Activated T-helper 17 cell treated with anti-CD3 and anti-CD28 coated beads, Interleukin-2, amount 50 U/mL, for 72 hours (primary cell): ENCODE measurements around the gene RAB4A. TPM values are rescaled to one million over a fixed set of nuclear protein-coding genes. Genes with fewer than 3 reads are reported as not detected.

ENCODE experiments used
- ATAC-seq: fragments of 150-1000 bp; cut with Tn5 transposase; replicated peaks from 2 replicates; pipeline ENCODE4 v1.10.0; 2021; ENCODE audit warnings: mild to moderate bottlenecking, moderate library complexity
- H3K27ac Mint-ChIP-seq: one replicate; pipeline ENCODE4 v1.8.0; 2022; ENCODE audit warnings: mixed read lengths
- H3K27me3 Mint-ChIP-seq: one replicate; pipeline ENCODE4 v1.8.0; 2022; ENCODE audit warnings: mixed read lengths
- H3K36me3 Mint-ChIP-seq: one replicate; pipeline ENCODE4 v1.8.0; 2022; ENCODE audit warnings: low read depth, mild to moderate bottlenecking, mixed read lengths
- H3K4me1 Mint-ChIP-seq: one replicate; pipeline ENCODE4 v1.8.0; 2022; ENCODE audit warnings: mixed read lengths
- H3K4me3 Mint-ChIP-seq: one replicate; pipeline ENCODE4 v1.8.0; 2022; ENCODE audit warnings: mild to moderate bottlenecking, mixed read lengths
- H3K9me3 Mint-ChIP-seq: one replicate; pipeline ENCODE4 v1.8.0; 2022; ENCODE audit warnings: mixed read lengths
- total RNA-seq, 2 donors: library from RNA; stranded (reverse); gene quantifications; one replicate each; pipeline ENCODE4 v1.2.3, GENCODE V29; 2022

The RAB4A gene
- total RNA-seq, 2 donors from 2014 or later: 35.2 to 36.6 TPM

- H3K4me1 Mint-ChIP-seq: peaks cover 37% of the 10 kb centered on the region
- H3K4me3 Mint-ChIP-seq: peak overlapping the region; percentile 99
- peak overlapping the region; percentile 83 for H3K27ac Mint-ChIP-seq
- peak; percentile 61 for ATAC-seq
- H3K36me3 Mint-ChIP-seq: peaks cover 58% of the 10 kb centered on the region
- no peaks in the 10 kb centered on the region for H3K27me3 Mint-ChIP-seq
- H3K9me3 Mint-ChIP-seq: no peaks in the 10 kb centered on the region
Measured at GRCh38 chr1:229339520-229339919, 68.6 kb downstream of the RAB4A start.

GRCh38 chr1:229340496-229340895 is 69.6 kb downstream of the RAB4A start:
- Mint-ChIP-seq H3K4me3 (peak overlapping the region; percentile 99), H3K27ac (peak overlapping the region; percentile 83), H3K36me3 (peaks cover 48% of the 10 kb centered on the region), H3K27me3 (peaks cover 5% of the 10 kb centered on the region), H3K4me1 (peaks cover 37% of the 10 kb centered on the region), H3K9me3 (no peaks in the 10 kb centered on the region)
- no peak for ATAC-seq

GRCh38 chr1:229341774-229342655 is 71.1 kb downstream of the RAB4A start:
- Mint-ChIP-seq H3K27ac (peak overlapping the region; percentile 83), H3K27me3 (peaks cover 5% of the 10 kb centered on the region), H3K36me3 (peaks cover 40% of the 10 kb centered on the region), H3K9me3 (no peaks in the 10 kb centered on the region), H3K4me1 (peaks cover 30% of the 10 kb centered on the region), H3K4me3 (peak overlapping the region; percentile 99)
- ATAC-seq: peak; percentile 74

GRCh38 chr1:229342656-229343569 is 72.0 kb downstream of the RAB4A start, which contains the start of gene CCSAP:
Gene CCSAP, minus strand, starts transcription at chr1:229343047. Its CDS starts 582 bp downstream, at chr1:229342465.
- peak; percentile 38 for ATAC-seq
- Mint-ChIP-seq H3K36me3 (peaks cover 38% of the 10 kb centered on the region), H3K9me3 (no peaks in the 10 kb centered on the region)

GRCh38 chr1:229344139-229344538 is 73.2 kb downstream of the RAB4A start:
- Mint-ChIP-seq H3K27ac (no peak overlapping the region), H3K4me1 (peaks cover 13% of the 10 kb centered on the region), H3K4me3 (peak overlapping the region; percentile 99), H3K27me3 (peaks cover 9% of the 10 kb centered on the region), H3K36me3 (peaks cover 26% of the 10 kb centered on the region), H3K9me3 (no peaks in the 10 kb centered on the region)
- no peak for ATAC-seq

More at GRCh38 chr1:229342656-229343569, 72.0 kb downstream of the RAB4A start, which contains the start of gene CCSAP:
- Mint-ChIP-seq H3K27me3 (peaks cover 9% of the 10 kb centered on the region), H3K4me1 (peaks cover 24% of the 10 kb centered on the region), H3K27ac (peak within 1 kb of the TSS; percentile 83), H3K4me3 (peak within 1 kb of the TSS; percentile 99)

- Mint-ChIP-seq H3K27ac (no peak overlapping the region), H3K4me3 (peak overlapping the region; percentile 99), H3K27me3 (peaks cover 9% of the 10 kb centered on the region), H3K36me3 (peaks cover 16% of the 10 kb centered on the region), H3K9me3 (no peaks in the 10 kb centered on the region), H3K4me1 (peaks cover 6% of the 10 kb centered on the region)
- no peak for ATAC-seq
Measured at GRCh38 chr1:229344937-229345684, 74.2 kb downstream of the RAB4A start.

GRCh38 chr1:229347528-229347927 is 76.6 kb downstream of the RAB4A start:
- Mint-ChIP-seq H3K4me1 (peaks cover 6% of the 10 kb centered on the region), H3K4me3 (no peak overlapping the region), H3K36me3 (no peaks in the 10 kb centered on the region), H3K9me3 (no peaks in the 10 kb centered on the region), H3K27ac (no peak overlapping the region), H3K27me3 (peaks cover 9% of the 10 kb centered on the region)
- no peak for ATAC-seq

GRCh38 chr1:229349463-229350385 is 78.8 kb downstream of the RAB4A start:
- H3K9me3 Mint-ChIP-seq: no peaks in the 10 kb centered on the region
- no peaks in the 10 kb centered on the region for H3K36me3 Mint-ChIP-seq
- H3K4me3 Mint-ChIP-seq: no peak overlapping the region
- peaks cover 13% of the 10 kb centered on the region for H3K27me3 Mint-ChIP-seq
- ATAC-seq: no peak
- no peaks in the 10 kb centered on the region for H3K4me1 Mint-ChIP-seq
- no peak overlapping the region for H3K27ac Mint-ChIP-seq

- H3K36me3 Mint-ChIP-seq: no peaks in the 10 kb centered on the region
- no peak overlapping the region for H3K4me3 Mint-ChIP-seq
Measured at GRCh38 chr1:229352975-229353374, 82.1 kb downstream of the RAB4A start.

GRCh38 chr1:229354226-229354625 is 83.3 kb downstream of the RAB4A start:
- H3K27ac Mint-ChIP-seq: no peak overlapping the region
- H3K4me3 Mint-ChIP-seq: no peak overlapping the region
- no peaks in the 10 kb centered on the region for H3K4me1 Mint-ChIP-seq
- H3K27me3 Mint-ChIP-seq: peaks cover 14% of the 10 kb centered on the region
- ATAC-seq: no peak
- H3K9me3 Mint-ChIP-seq: no peaks in the 10 kb centered on the region
- H3K36me3 Mint-ChIP-seq: no peaks in the 10 kb centered on the region

More at GRCh38 chr1:229352975-229353374, 82.1 kb downstream of the RAB4A start:
- no peaks in the 10 kb centered on the region for H3K4me1 Mint-ChIP-seq
- no peak overlapping the region for H3K27ac Mint-ChIP-seq
- peaks cover 10% of the 10 kb centered on the region for H3K27me3 Mint-ChIP-seq
- no peak for ATAC-seq
- H3K9me3 Mint-ChIP-seq: no peaks in the 10 kb centered on the region
